Testis (tissue), 3 donors: Measurements from ENCODE around the gene DENND1A. TPM values are rescaled to one million over a fixed set of nuclear protein-coding genes. Genes with fewer than 3 reads are reported as not detected.

Source experiments
- DNase-seq: peaks from one replicate; pipeline ENCODE4 v3.0.0-alpha.2; 2019
- H3K27ac ChIP-seq, 2 donors: fragments of 200-600 bp; sonication (generic); one replicate each; pipeline ENCODE4 v1.5.1; 2019
- H3K27me3 ChIP-seq: fragments of 200-600 bp; sonication (generic); one replicate; pipeline ENCODE4 v1.5.1; 2019
- H3K36me3 ChIP-seq: fragments of 200-600 bp; sonication (generic); one replicate; pipeline ENCODE4 v1.5.1; 2017; ENCODE audit warnings: low read depth; ENCODE audit errors: missing control alignments
- H3K4me1 ChIP-seq: fragments of 200-600 bp; sonication (generic); one replicate; pipeline ENCODE4 v1.5.1; 2019
- H3K4me3 ChIP-seq, 2 donors: fragments of 200-600 bp; sonication (generic); one replicate each; pipeline ENCODE4 v1.5.1; 2017 to 2019
- H3K9me3 ChIP-seq: fragments of 200-600 bp; sonication (generic); one replicate; pipeline ENCODE4 v1.5.1; 2017
- CTCF ChIP-seq, 3 experiments: fragments of 450-650 bp in 2 of 3; fragments of 200-600 bp in 1 of 3; sonication (generic) in 1 of 3; IDR thresholded peaks; one replicate each; pipeline ENCODE4 v1.5.1; 2016 to 2019; ENCODE audit warnings: antibody characterized with exemption in 3 of 3, mild to moderate bottlenecking in 2 of 3, moderate library complexity in 1 of 3
- POLR2A ChIP-seq: fragments of 450-650 bp; IDR thresholded peaks from one replicate; pipeline ENCODE4 v1.6.1; 2017; ENCODE audit warnings: antibody characterized with exemption, mild to moderate bottlenecking, moderate library complexity
- WGBS, 2 donors: methylation state at CpG; one replicate each; pipeline ENCODE4 v1.1.5; 2018; 5-methylcytosine and 5-hydroxymethylcytosine counted together
- intact Hi-C: fragments of 100-400 bp; cut with DNase I; formaldehyde crosslinking; loops from one replicate; pipeline ENCODE4 v1.15.1; 2023; ENCODE audit warnings: low total_unique reads
- polyA plus RNA-seq: library from polyadenylated mRNA; stranded (reverse); fragments of 350-450 nt; fragmentation: Illumina TruSeq; extraction: RNeasy Lipid Tissue Mini Kit (QIAGEN cat#74804); gene quantifications from one replicate; pipeline ENCODE4 v1.2.3, GENCODE V29; 2014; ENCODE audit warnings: low read depth, low replicate concordance; ENCODE audit not compliant: insufficient read depth
- total RNA-seq, 2 donors: library from RNA; depleted of rRNA; stranded (reverse); fragments of >200 nt; gene quantifications; one replicate each; pipeline ENCODE4 v1.2.3, GENCODE V29; 2016

DENND1A gene
- total and polyA plus RNA-seq, 3 donors from 2014 or later: 20.3 to 47.4 (median 44.9) TPM

- no peaks in the 10 kb centered on the region for H3K4me1 ChIP-seq
- no peaks in the 10 kb centered on the region for H3K9me3 ChIP-seq
- H3K4me3 ChIP-seq: no peak overlapping the region
- WGBS, 2 donors: 85 to 86% methylated on average over 6 of the region's 6 CpGs
- intact Hi-C loops: no loop called here
- no peaks in the 10 kb centered on the region for H3K27me3 ChIP-seq
- DNase-seq: no peak
- no peaks in the 10 kb centered on the region for H3K36me3 ChIP-seq
- no peak overlapping the region for H3K27ac ChIP-seq
- no peak for TF ChIP-seq CTCF (IDR thresholded peaks at IDR 0.05)
- no peak for TF ChIP-seq POLR2A
Observed at GRCh38 chr9:123957168-123957721, 27.3 kb upstream of the DENND1A start.

- Histone ChIP-seq H3K36me3 (no peaks in the 10 kb centered on the region), H3K27me3 (no peaks in the 10 kb centered on the region), H3K9me3 (no peaks in the 10 kb centered on the region), H3K4me3 (no peak overlapping the region), H3K4me1 (no peaks in the 10 kb centered on the region), H3K27ac (no peak overlapping the region)
- intact Hi-C loops: no loop called here
- no peak for DNase-seq
- no peak for TF ChIP-seq CTCF (IDR thresholded peaks at IDR 0.05)
- 91 to 93% methylated on average over 6 of the region's 6 CpGs for WGBS, 2 donors
Observed at GRCh38 chr9:123955637-123956036, 25.7 kb upstream of the DENND1A start.

GRCh38 chr9:123954518-123955280 lies 24.8 kb upstream of the DENND1A start:
- no peaks in the 10 kb centered on the region for H3K9me3 ChIP-seq
- WGBS, 2 donors: 66 to 73% methylated on average over 8 to 9 of the region's 9 CpGs
- DNase-seq: no peak
- intact Hi-C loops: no loop called here
- H3K27me3 ChIP-seq: no peaks in the 10 kb centered on the region
- H3K27ac ChIP-seq: no peak overlapping the region
- TF ChIP-seq CTCF (IDR thresholded peaks at IDR 0.05) (no peak), POLR2A (no peak)
- no peaks in the 10 kb centered on the region for H3K36me3 ChIP-seq
- no peaks in the 10 kb centered on the region for H3K4me1 ChIP-seq
- H3K4me3 ChIP-seq: no peak overlapping the region

GRCh38 chr9:123952641-123953495 lies 22.9 kb upstream of the DENND1A start:
- intact Hi-C loops: no loop called here
- Histone ChIP-seq H3K4me1 (no peaks in the 10 kb centered on the region), H3K27ac (no peak overlapping the region), H3K9me3 (no peaks in the 10 kb centered on the region), H3K4me3 (no peak overlapping the region), H3K27me3 (no peaks in the 10 kb centered on the region), H3K36me3 (no peaks in the 10 kb centered on the region)
- TF ChIP-seq CTCF (IDR thresholded peaks at IDR 0.05) (no peak), POLR2A (no peak)
- DNase-seq: no peak
- WGBS, 2 donors: 75 to 77% methylated on average over 9 of the region's 9 CpGs
